A549 treated with dexamethasone at 1 μM for 4 hours (cell line): Measurements from ENCODE around the gene HEPHL1. TPM values are rescaled to one million over a fixed set of nuclear protein-coding genes. Genes with fewer than 3 reads are reported as not detected.

ENCODE experiments used
- total RNA-seq: library from RNA; stranded (reverse); fragments of 200-300 nt; extraction: Qiagen RNA extraction; gene quantifications from 5 replicates; pipeline ENCODE4 v1.2.3, GENCODE V29; 2022

HEPHL1 gene
- total RNA-seq = not detected in 5 replicates

GRCh38 chr11:94020777-94021481 lies at the start of gene HEPHL1:
Gene HEPHL1 (plus strand): TSS chr11:94021354. CDS start chr11:94021369, 15 bp downstream.

GRCh38 chr11:94128746-94129511 lies 107.8 kb downstream of the HEPHL1 start, which contains the start of gene PANX1:
Gene PANX1 (plus strand): TSS chr11:94128841. CDS start chr11:94129313, 472 bp downstream.

Other genes with a start within 250 kb of the HEPHL1 start
- gene MED17, start 237.1 kb upstream of the HEPHL1 start, total RNA-seq = 20.5 to 25.9 TPM (median 25.4 TPM) in 5 replicates
- gene VSTM5, start 170.7 kb upstream of the HEPHL1 start, total RNA-seq = not detected in 5 replicates
- gene PANX1, start 107.5 kb downstream of the HEPHL1 start, total RNA-seq = 29.0 to 39.2 TPM (median 36.1 TPM) in 5 replicates